GM12872 (cell line): ENCODE results near the gene ADD3.

Experiments used
- TF ChIP-seq, protein P1 (sequence below): IDR thresholded peaks from 3 replicates; pipeline ENCODE4 v1.5.1; 2011; ENCODE audit warnings: low read depth, mild to moderate bottlenecking, low read length, moderate library complexity; ENCODE audit not compliant: insufficient read depth

The ADD3 gene

DNA sequence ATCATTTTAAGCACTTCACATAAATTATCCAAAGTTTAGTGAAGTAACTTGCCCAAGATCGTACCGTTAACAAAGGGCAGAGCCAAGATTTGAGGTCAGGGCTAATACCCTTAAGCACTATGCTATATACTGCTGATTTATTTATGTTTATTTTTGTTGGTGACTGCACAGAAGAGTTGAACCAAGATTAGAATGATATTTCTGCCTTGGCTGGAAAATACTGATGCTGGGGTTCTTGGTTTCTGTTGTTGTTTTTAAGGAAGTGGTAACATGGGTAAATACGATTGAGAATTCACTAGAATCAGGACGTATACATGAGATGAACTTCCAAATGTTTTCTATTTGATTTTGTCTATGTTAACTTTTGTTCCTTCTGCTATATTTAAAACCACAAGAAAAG lies 9.3 kb downstream of the ADD3 start:
- TF ChIP-seq, protein P1, sequence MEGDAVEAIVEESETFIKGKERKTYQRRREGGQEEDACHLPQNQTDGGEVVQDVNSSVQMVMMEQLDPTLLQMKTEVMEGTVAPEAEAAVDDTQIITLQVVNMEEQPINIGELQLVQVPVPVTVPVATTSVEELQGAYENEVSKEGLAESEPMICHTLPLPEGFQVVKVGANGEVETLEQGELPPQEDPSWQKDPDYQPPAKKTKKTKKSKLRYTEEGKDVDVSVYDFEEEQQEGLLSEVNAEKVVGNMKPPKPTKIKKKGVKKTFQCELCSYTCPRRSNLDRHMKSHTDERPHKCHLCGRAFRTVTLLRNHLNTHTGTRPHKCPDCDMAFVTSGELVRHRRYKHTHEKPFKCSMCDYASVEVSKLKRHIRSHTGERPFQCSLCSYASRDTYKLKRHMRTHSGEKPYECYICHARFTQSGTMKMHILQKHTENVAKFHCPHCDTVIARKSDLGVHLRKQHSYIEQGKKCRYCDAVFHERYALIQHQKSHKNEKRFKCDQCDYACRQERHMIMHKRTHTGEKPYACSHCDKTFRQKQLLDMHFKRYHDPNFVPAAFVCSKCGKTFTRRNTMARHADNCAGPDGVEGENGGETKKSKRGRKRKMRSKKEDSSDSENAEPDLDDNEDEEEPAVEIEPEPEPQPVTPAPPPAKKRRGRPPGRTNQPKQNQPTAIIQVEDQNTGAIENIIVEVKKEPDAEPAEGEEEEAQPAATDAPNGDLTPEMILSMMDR, result no peak

DNA sequence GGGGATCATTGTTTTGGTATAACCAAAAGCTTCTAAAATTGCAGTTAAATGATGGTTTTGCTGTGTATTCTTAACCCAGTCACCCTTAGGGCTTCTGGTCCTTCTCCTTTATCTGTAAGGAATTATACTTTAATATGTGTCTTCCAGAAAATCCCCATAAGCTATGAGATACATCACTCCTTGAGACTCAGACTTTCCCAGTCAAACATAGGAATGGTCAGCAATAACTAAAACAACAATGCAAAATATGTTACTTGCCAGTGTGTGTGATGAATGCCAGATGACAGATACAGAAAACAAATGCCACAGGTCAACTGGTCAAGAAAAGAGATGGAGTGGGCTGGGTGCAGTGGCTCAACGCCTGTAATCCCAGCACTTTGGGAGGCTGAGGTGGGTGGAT lies 10.1 kb downstream of the ADD3 start:
- TF ChIP-seq, protein P1, result no peak

- TF ChIP-seq, protein P1, result no peak
Observed at GRCh38 chr10:110020265-110020664, 12.5 kb downstream of the ADD3 start.

DNA sequence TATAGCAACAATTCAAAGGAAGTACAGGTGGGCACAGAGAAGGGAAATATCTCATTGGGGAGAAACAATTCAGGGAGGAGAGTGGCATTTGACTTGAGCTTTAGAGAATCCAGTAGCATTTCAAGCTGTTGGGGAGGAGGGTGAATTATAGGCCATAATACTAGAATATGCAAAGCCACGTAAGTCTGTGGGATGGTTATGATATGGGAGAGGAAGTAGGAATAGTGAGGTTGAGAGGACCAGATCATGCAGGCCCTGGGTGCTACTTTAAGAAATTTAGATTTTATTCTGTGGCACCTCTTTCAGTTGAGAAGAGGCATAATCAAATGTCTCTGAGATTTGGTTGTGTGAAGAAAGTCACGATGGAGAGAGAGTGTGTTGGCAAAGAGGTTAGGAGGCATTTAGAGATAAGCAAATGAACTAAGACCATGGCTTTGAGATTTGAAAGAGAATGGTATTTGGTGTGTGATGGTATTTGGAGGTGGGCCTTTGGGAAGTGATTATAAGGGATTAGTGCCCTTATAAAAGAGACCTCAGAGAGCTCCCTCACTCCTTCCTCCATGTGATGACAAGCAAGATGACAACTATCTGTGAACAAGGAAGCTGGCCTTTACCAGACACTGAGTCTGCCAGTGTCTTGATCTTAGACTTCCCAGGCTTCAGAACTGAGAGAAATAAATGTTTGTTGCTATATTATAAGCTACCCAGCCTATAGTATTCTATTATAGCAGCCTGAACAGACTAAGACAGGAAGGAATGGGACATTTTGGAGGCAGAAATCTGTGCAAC lies 15.1 kb downstream of the ADD3 start:
- TF ChIP-seq, protein P1, result no peak

GRCh38 chr10:110023785-110024465 lies 16.1 kb downstream of the ADD3 start:
- TF ChIP-seq, protein P1, result no peak

- TF ChIP-seq, protein P1, result no peak
Observed at GRCh38 chr10:110029450-110029849, 21.7 kb downstream of the ADD3 start.

- TF ChIP-seq, protein P1, result no peak
Observed at GRCh38 chr10:110032801-110033700, 25.3 kb downstream of the ADD3 start.
